Measurements from ENCODE around the gene TOX2.

The TOX2 gene

DNA sequence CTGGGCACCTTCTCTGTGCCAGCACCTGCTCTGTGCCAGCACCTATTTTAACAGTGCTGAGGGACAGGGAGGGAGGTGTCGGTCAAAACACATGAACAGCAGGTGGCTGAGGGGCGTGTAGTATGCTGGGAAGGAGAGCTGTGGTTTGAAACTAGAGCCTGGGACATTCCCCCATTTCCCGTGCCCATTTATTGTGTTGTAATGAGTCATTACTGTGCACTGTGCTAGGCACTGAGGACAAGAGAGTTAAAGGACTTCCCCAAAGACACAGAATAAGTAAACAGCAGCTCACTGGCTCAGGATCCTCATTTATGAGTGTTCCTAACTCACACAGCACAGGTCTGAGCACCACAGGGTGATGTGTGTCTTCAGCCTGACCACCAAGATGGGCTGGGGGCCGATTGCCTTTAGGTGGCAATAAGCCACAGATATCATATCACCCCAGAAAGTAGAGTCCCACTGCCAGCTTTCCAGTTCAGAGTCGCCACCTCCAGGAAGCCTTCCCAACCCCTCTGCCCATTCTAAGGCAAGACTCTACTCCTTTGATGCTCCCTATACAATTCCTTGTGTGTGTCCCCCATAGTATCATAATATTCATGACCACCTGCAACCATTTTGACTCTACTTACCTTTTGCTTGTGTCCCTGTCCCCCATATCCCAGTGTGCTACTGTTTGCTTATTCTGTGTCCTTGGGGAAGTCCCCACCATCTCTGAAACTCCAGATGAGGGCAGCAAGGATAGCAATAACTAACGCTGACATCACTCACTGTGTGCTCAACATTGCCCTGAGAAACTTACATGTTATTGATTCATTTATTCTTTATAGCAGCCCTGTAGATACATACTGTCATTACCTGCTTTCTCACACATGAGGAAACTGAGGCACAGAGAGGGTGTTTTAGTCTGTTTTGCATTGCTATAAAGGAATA lies 87.3 kb downstream of the TOX2 start:
- no peak for DNase-seq

DNA sequence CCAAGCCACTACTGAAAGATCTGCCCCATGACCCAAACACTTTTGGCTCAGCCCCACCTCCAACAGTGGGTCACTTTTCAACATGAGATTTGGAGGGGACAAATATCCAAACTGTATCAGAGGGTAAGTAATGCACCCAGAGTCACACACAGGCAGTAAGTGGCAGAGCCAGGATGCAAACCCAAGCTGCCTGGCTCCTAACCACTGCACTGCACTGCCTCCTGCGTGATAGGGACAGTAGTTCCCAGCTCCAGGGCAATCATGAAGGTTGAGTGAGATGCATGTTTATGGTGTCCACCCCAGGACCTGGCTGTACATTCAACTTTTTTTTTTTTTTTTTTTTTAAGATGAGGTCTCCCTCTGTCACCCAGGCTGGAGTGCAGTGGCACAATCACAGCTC lies 88.2 kb downstream of the TOX2 start:
- no peak for DNase-seq

DNA sequence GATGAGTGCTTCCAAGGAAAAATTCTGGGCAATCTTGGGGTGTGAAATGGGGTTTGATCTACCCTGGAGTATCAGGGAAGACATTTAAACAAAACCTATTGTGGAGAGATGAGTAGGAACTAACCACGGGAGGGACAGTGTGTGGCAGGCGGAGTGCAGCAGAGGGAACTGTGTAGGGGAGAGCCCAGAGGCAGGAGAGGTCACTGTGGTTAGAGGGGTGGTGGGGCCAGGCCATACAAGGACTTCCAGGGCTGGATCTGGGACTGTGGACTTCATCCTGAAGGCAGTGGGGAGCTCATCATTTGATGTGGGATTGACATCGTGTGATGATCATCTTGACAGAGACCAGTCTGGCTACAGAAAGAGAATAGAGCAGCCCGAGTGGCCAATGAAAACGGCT lies 89.0 kb downstream of the TOX2 start:
- no peak for DNase-seq

DNA sequence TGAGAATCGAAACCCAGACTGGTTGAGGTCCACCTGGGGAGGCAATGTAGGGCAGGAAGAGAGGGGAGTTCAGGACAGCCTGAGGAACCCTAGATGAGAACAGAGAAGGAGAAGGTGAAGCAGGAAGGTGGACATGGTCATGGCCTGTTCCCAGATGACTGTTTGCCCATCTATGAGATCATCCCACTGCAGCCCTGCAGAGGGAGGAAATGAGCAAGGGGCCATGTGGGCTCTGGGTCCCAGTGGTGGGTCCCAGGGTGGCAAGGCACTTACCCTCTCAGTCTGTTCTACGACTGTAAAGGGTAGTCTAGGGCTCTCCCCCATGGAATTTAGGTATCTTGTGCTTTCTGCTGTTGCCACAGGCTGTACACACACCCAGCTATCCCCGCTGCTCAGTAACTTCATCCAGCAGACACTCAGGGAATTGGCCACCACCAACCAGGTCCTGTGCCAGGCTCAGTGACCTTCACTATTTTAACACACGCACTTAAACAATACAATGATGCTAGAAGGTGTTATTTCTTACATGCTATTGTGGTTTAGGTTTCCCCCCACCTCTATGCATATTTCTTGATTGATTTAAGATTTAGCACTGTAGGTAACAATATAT lies 89.8 kb downstream of the TOX2 start:
- no peak for DNase-seq

DNA sequence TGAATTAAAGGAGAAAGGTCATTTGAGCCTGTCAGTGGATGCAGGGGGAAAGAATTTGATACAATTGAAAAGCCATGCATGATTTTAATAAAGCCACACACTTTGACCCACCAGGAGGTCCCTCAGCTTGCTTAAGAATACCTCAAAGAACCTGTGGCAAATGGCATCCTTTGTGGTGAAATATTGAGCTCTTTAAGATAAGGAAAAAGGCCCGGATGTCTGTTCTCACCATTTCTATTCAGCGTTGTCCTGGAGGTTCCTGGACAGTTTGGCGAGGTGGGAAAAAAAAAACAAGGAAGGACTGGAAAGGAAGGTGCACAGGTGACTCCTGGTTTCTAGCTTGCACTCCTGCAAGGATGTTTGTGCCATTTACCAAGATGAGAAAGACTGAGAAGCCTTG lies 91.0 kb downstream of the TOX2 start:
- no peak for DNase-seq

DNA sequence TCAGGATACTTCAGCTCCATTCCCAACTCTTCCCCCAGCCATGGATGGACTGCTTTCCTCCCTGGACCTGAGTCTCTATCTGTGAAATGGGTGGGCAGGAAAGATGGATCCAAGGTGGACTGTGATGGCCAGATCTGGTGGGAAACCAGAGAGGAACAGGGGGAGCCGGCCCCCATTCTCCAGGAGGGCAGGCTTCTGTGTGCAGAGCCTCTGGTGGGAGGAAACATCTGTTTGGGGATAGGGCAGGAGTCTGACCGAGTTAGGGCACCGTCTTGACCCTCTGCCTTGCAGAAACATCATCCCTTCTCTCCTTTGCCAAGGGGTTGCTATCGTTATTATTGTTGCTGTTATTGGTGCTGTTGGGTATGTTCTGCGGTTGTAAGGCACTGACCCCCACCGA lies 91.5 kb downstream of the TOX2 start:
- no peak for DNase-seq

DNA sequence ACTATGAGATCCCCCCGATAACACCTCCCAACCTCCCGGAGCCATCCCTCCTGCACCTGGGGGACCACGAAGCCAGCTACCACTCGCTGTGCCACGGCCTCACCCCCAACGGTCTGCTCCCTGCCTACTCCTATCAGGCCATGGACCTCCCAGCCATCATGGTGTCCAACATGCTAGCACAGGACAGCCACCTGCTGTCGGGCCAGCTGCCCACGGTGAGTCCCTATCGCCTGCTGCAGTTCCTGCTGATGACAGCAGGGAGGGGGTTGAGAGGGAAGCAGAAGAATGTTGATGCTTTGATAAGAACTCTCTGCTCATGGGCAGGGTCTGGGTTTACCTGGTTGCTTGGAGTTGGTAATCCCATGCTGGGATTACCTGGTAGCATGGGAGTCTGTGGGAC lies 91.9 kb downstream of the TOX2 start:
- DNase-seq: no peak

DNA sequence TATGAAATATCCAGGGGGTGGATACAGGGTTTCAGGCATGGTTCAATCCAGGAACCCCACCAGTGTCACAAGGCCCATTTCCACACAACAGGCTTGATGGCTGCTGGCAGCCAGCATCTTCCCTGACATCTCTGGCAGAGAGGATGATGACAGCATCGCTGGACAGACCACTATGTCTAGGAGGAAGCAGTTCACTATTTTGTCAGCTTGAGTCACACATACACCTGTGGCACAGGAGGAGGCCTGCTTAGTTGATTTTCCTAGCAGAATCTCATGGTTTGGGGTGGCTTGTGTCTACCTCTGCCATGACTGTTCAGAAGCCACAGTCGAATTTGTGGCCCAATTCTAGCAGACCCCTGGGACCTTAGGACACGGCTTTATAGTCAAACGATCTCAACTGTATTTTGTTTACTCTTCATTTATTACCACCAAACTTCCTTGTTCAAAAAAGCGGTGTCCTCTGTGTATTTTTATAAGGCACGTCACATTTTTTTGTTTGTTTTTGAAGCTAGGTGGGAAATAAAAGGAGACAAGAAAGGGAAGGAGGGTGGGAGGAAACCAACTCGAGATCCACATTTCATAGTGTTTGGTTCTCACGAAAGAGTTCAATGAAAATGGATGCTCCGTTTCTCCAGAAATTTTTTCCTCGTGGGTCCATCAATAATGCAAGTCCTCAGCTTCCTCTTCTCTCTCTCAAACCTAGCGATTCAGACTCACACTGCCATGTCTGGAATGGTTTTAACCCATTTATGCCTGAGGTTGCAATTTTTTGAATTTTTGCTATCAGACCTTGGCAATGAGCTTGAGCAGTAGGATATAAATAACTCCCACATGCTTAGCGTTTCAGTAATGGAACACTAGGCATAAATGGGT lies 94.4 kb downstream of the TOX2 start:
- DNase-seq: no peak

DNA sequence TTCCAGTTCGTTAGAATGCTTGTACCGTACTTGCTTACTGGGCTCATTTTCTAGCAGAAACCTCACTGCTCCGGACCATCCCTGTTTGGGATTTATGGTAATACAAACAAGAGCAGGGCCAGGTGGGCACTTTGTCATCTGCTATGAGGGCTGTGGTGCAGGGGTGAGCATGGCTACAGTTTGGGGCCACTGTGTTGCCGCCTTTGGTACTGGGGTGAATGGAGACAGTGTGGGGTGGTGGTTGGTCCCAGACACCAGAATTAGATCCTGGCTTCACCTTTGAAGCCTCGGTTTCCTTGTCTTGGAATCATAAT lies 95.0 kb downstream of the TOX2 start:
- DNase-seq: no peak

DNA sequence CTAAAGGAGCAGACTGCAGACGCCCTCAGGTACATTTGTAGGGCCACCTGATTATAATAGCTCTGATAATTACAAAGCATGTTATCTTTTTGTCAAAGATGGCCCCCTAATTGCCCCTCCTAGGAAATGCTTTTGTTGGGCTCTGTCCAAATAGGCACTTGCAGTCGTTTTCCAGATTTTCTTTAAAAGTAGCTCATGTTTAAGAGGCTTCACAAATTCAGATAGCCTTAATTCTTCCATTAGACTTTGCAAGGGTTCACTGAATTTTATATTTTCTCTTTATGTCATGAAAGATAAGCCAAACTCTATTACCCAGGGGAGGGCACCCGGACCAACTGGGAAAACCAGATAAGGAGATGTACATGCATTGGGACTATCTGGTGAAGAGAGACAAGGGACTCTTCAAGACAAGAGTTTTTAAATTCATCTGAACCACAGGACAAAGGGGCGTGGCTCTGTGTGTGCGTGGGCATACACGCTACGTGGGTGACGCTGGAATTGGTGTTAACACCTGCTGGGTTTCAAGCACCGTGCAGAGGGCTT lies 95.6 kb downstream of the TOX2 start:
- no peak for DNase-seq

DNA sequence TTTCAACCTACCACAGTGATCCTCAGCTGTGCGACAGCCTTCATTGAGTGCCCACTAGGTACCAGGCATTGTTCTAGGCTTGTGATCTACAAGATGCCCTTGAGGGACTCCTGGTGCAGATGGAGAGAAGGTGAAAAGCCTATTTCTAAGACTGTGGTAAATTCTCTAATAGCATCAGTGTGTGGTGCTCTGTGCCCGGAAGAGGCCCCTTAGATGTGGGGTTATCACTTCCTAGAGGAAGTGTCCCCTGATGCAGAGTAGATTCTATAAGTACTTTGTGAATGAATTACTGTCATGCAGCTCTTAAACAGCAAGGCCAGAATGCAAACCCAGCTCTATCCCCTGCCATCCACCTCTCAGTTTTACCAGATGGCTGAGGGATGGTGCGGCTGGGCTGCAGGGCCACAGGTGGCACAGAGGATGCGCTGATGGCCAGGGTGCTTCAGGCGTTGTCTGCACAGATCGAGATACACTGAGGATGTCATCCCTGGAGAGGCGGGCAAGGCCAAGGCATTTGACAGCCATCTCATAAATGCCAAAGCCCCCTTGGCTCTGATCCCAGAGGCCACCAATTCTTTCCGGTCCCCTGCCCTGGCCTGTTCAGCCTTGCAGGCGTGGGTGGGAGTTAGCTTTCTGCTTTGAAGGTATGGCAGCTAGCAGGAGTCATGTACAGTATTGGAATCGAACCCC lies 96.7 kb downstream of the TOX2 start:
- no peak for DNase-seq

DNA sequence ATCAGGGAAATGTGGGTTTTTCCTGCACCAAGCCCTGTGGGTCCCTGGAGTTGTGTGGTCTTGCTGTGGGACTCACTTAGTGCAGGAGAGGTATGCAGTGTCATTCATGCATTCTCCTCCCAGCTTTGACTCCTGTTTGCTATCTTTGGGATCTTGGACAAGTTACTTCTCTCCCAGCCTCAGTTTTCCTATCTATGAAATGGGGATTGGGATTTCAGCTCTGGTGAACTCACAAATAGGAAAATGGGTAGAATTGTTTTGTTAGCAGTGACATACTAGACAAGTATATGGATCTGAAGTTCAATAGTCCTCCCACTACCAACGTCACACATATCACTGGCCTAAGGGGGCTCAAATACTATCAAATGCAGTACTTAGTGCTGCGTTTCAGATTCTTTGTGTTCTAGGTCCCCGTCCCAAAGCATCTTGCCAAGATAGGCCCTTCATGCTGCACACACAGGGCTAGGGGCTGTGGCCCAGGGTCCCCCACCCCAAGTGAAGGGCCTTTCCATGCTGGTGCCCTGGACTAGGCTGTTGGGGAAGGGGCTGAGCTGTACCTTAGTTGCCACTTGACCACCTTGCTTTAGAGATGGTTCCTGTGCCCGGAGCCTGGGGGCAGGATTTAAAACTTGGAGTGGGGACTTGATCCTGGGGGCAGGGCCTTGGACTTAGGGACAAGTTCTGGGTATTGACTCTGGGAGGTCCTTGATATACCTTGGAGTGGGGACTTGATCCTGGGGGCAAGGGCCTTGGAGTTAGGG lies 98.0 kb downstream of the TOX2 start:
- DNase-seq: no peak

DNA sequence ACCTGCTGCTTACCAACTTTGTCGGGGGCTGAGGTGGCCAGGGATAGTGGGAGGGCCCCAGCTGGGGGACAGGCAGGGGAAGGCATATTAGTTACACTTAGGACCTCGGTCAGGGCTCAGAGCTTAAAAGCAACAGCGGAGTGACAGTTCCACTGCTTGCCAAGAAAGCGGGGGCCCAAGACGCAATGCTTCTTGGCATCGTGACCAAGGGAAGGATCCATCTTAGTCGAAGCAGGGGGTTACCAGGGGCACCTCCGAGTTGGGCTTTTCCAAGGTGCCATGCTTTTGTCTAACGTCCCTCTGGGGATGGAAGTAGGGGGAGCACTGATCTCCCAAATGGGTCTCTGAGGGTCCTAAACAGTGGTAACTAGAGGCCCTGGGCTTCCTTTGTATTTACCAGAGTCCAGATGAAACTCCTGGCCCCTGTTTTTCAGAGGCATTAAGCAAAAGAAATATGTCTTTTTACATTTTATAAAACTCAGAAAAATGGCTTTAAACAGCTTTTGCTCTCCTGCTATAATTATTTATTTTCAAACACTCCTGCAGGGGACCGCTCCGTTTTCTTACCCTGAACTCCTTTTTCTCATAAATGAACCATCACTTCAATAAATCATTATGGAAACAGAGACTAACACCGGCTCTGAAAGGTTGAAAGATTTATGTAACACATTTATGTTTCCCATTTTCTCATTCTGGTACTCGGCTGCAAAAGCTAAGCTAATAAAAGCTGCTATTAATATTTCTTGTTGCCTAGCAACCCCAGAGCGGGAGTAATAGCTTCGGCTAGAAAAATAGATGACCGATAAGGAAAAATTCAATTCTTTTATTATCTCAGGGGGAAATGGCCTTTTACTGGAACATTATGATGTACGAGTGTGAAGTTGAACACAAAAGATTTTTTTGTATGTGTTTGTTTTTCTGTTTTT lies 100.4 kb downstream of the TOX2 start:
- DNase-seq: peak; percentile 43

DNA sequence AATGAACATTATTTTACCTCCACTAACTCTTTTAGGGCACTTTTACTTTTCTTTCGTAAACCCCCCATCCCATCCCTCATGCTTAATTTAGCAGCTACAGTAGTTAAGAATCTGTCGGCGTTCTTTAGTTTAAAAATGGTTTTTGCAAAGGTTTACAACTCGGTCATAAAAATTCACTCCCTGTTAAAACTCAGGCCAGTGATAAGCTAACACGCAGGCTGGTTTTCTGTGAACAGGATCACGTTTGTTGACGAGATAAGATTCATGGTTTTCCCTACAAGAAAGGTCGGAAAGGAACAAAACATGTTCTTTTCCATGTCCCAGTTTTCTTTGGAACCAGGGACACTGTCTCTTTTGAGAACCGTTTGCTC lies 101.1 kb downstream of the TOX2 start:
- no peak for DNase-seq

DNA sequence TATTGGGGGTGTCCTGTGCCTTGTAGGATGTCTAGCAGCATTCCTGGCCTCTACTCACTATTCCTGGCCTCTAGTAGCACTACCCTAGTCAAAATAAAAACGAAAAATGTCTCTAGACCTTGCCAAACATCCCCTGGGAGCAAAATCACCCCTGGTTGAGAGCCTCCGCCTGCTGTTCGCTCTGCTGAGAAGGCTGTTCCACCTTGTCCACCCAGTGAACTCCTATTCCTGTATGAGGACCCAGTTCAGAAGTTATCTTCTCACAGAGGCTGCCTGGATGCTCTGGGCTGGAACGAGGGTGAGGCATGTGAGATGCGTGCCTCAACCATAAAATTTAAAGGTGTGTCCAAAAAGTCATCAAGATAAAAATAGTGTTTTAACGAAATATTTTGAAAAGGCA lies 101.9 kb downstream of the TOX2 start:
- DNase-seq: no peak

DNA sequence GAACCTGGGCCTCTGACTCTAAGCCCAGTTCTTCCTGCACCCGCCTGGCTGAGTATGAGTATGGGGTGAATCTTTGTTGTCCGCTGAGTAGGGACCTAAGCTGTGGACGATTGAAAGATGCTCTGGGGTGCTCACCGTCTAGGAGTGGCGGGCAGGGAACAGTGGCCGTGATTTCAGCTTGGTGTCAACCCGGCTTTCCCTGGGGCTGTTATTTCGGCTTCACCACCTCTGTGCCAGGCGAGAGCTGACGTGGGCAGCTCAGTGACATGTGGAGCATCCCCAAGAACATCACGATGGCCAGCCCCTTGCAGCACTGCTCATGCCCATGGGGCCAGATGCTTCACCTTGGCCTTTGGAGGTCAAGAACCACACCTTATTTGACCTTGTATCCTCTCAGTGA lies 102.6 kb downstream of the TOX2 start:
- DNase-seq: no peak

DNA sequence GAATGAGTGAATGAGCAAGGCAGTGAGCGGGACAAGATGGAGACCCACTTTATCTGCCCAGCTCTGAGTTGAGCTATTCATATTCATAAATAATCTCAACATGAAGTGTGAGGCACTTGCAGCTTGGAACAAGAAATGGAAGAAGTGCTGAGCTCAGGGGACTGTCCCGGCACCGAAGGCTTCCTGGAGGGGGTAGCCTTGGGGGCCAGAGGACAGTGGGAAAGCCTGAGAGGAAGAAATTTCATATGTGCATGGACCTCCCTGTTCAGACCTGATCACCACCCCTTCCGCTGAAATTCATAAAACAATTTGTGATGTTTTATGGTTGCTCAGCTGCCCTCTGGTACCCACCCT lies 103.2 kb downstream of the TOX2 start:
- no peak for DNase-seq

DNA sequence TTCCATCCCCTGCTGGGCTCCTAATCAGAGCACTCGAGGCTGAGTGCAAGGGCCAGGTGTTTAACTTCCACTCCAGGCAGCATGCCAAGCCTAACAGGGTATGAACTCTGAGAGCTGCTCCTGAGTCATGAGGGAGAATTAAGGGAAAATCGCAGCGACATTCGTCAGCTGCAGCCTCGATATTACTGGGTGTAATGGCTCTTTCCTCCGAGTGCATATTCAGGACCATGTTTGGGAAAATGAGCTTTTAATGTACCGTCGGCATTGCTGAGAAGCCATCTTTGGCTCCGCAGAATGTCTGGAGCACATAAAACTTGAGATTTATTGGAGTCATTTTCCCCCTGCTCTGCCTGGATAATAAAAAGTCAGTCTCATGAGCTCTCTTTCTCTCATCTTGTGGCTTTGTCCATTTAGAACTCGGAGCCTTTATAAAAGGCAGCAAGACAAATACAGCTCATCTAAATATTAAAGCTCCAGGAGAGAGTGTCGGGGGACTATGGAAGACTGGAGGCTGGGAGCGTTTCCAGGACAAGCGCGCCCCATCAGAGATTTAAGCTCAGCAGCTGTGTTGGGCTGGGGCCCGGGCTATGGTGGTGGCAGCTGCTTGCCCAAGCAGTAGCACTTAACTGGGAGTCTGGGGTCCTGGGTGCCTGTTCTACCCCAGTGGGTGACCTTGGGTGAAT lies 103.7 kb downstream of the TOX2 start:
- DNase-seq: peak; percentile 63

DNA sequence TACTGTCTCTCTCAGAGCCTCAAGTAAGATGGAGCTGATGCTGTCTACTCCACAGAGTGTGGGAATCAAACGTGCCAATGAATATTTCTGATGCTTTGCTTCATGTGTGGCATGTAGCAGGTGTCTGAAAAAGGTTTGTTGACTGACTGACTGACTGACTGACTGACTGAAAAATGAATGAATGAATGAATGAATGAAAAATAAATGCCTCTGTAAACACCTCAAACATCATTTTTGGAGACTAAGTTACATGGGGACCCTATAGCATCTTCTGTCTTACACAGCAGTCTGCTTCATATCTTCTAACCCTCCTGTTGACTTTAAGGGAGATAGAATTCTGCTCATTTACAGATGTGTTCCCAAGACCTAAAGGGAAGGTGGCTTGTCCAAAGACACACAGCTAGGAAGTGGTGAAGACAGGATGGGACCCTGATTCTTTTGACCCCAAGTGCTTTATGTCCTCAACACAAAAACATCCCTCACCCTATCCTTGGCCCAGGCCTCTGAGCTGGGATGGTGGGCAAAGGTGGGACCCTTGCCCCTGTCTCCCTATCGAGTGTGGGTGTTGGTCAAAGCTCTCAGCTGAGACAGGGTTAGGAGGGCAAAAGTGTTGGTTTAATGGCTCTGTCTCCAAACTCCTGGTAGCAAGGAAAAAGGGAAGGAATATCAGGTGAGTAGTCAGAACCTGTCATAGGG lies 104.4 kb downstream of the TOX2 start:
- no peak for DNase-seq
